ENCODE data around the gene RNF41. TPM values are rescaled to one million over a fixed set of nuclear protein-coding genes. Genes with fewer than 3 reads are reported as not detected.

RNF41 gene
- total and polyA plus RNA-seq, 2 of the 13 experiments (the other 11 are each of a cell fraction or from before 2014, with no cell fraction given) = 27.1 to 39.4 TPM

- TF ChIP-seq ZNF879 (CRISPR knock-in tag; IDR thresholded peaks at IDR 0.05) (peak; percentile 77; the same call in 1 of the 2 replicates), AHDC1 (CRISPR knock-in tag; IDR thresholded peaks at IDR 0.05; ENCODE audit: borderline replicate concordance) (no peak), RBFOX2 (IDR thresholded peaks at IDR 0.05; ENCODE audit: low read depth, low read length) (peak; percentile 77), CBX1 (IDR thresholded peaks at IDR 0.05; ENCODE audit: low read depth) (no peak), KDM6A (CRISPR knock-in tag; IDR thresholded peaks at IDR 0.05; ENCODE audit: low read depth) (no peak), ZFP62 (CRISPR knock-in tag; IDR thresholded peaks at IDR 0.05) (no peak), TFDP2 (CRISPR knock-in tag; IDR thresholded peaks at IDR 0.05) (0 out of 2 replicates have a peak, but pooled peaks have one; percentile 13), ZNF562 (CRISPR knock-in tag; IDR thresholded peaks at IDR 0.05; ENCODE audit: borderline replicate concordance) (no peak), NCOA1 (CRISPR knock-in tag; IDR thresholded peaks at IDR 0.05) (no peak), ZNF83 (CRISPR knock-in tag; IDR thresholded peaks at IDR 0.05; ENCODE audit: borderline replicate concordance) (no peak), THRA (CRISPR knock-in tag; IDR thresholded peaks at IDR 0.05; ENCODE audit: borderline replicate concordance) (no peak), PRDM15 (CRISPR knock-in tag; IDR thresholded peaks at IDR 0.05) (no peak), HNF4A (CRISPR knock-in tag; IDR thresholded peaks at IDR 0.05) (no peak), NFKB2 (CRISPR knock-in tag; IDR thresholded peaks at IDR 0.05; ENCODE audit: borderline replicate concordance) (no peak)
Observed at GRCh38 chr12:56258068-56258819, 36.5 kb upstream of the RNF41 start, which contains the start of gene ANKRD52 (continued).

All from HepG2 (cell line).